Right atrium auricular region (tissue), 2 donors: Measurements from ENCODE around the gene ZFYVE19. TPM values are rescaled to one million over a fixed set of nuclear protein-coding genes. Genes with fewer than 3 reads are reported as not detected.
A peak's percentile ranks its signal among the peaks of the same experiment; 100 is the strongest.

Experiments
- DNase-seq: peaks from one replicate; pipeline ENCODE4 v3.0.0-alpha.2; 2019; ENCODE audit warnings: low spot score
- H3K27ac ChIP-seq, 2 donors: fragments of 200-600 bp; sonication (generic); 1 replicate in 1 of 2; 2 replicates in 1 of 2; pipeline ENCODE4 v1.5.1; 2016 to 2019
- H3K27me3 ChIP-seq, 2 donors: fragments of 200-600 bp; sonication (generic); one replicate each; pipeline versions ENCODE4 v1.5.1 to v1.6.0; 2017 to 2019
- H3K36me3 ChIP-seq: fragments of 200-600 bp; sonication (generic); one replicate; pipeline ENCODE4 v1.5.1; 2016
- H3K4me1 ChIP-seq, 2 donors: fragments of 200-600 bp; sonication (generic); one replicate each; pipeline versions ENCODE4 v1.5.1 to v1.6.0; 2017 to 2019
- H3K4me3 ChIP-seq, 2 donors: fragments of 200-600 bp; sonication (generic); 1 replicate in 1 of 2; 2 replicates in 1 of 2; pipeline ENCODE4 v1.5.1; 2017 to 2019; ENCODE audit warnings: mild to moderate bottlenecking in 1 of 2, moderate library complexity in 1 of 2
- H3K9me3 ChIP-seq, 2 donors: fragments of 200-600 bp; sonication (generic); one replicate each; pipeline ENCODE4 v1.5.1; 2019
- CTCF ChIP-seq, 2 donors: fragments of 200-600 bp; sonication (generic); IDR thresholded peaks; one replicate each; pipeline ENCODE4 v1.5.1; 2019; ENCODE audit warnings: antibody characterized with exemption in 2 of 2
- total RNA-seq, 2 donors: library from RNA; depleted of rRNA; stranded (reverse); fragments of >200 nt; gene quantifications; one replicate each; pipeline ENCODE4 v1.1.0, GENCODE V29; 2016

The ZFYVE19 gene
- total RNA-seq, 2 donors from 2014 or later, result 10.1 to 14.8 TPM

DNA sequence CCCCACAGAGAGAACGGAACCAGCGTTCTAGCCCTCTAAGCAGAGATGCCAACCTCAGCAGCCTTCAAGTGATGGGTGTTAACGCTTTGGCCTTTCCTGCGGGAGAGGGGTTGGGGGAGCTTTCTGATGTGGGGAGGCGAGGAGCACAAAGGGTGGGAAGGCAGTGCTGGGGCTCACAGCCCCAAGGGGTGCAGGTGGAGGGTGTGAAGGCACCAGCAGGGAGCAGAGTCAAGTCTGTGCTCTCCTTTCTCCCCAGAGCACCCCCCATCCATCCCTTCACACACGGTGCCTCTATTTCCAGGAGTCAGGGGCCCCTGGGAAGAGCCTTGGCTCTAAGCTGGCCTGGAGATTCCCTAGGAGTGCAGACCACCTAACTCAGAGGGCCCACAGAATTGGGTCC is 33.0 kb upstream of the ZFYVE19 start:
- Histone ChIP-seq H3K9me3 (no peaks in the 10 kb centered on the region), H3K4me1 (peaks cover 0 to 17% of the 10 kb centered on the region in 2 donors), H3K36me3 (peaks cover 61% of the 10 kb centered on the region), H3K27me3 (no peaks in the 10 kb centered on the region), H3K27ac (no peak overlapping the region), H3K4me3 (no peak overlapping the region)
- TF ChIP-seq CTCF (IDR thresholded peaks at IDR 0.05), result no peak
- DNase-seq, result no peak

GRCh38 chr15:40775007-40775406 is 31.9 kb upstream of the ZFYVE19 start:
- no peak overlapping the region for H3K27ac ChIP-seq
- peaks cover 72% of the 10 kb centered on the region for H3K36me3 ChIP-seq
- no peaks in the 10 kb centered on the region for H3K9me3 ChIP-seq
- no peak for DNase-seq
- no peak overlapping the region for H3K4me3 ChIP-seq
- TF ChIP-seq CTCF (IDR thresholded peaks at IDR 0.05), result no peak
- no peaks in the 10 kb centered on the region for H3K27me3 ChIP-seq
- H3K4me1 ChIP-seq, result peaks cover 0 to 6% of the 10 kb centered on the region in 2 donors

GRCh38 chr15:40775740-40776536 is 31.0 kb upstream of the ZFYVE19 start:
- H3K27me3 ChIP-seq, result no peaks in the 10 kb centered on the region
- no peak overlapping the region for H3K4me3 ChIP-seq
- TF ChIP-seq CTCF (IDR thresholded peaks at IDR 0.05), result no peak
- no peaks in the 10 kb centered on the region for H3K9me3 ChIP-seq
- H3K36me3 ChIP-seq, result peaks cover 74% of the 10 kb centered on the region
- H3K27ac ChIP-seq, result no peak overlapping the region
- no peaks in the 10 kb centered on the region for H3K4me1 ChIP-seq
- no peak for DNase-seq

GRCh38 chr15:40776537-40777141 is 30.2 kb upstream of the ZFYVE19 start:
- H3K36me3 ChIP-seq, result peaks cover 72% of the 10 kb centered on the region
- TF ChIP-seq CTCF (IDR thresholded peaks at IDR 0.05), result no peak
- no peak overlapping the region for H3K4me3 ChIP-seq
- H3K4me1 ChIP-seq, result no peaks in the 10 kb centered on the region
- H3K27me3 ChIP-seq, result no peaks in the 10 kb centered on the region
- H3K9me3 ChIP-seq, result no peaks in the 10 kb centered on the region
- H3K27ac ChIP-seq, result no peak overlapping the region
- no peak for DNase-seq

- DNase-seq, result no peak
- peaks cover 0 to 11% of the 10 kb centered on the region in 2 donors for H3K4me1 ChIP-seq
Measured at GRCh38 chr15:40782609-40783227, 24.2 kb upstream of the ZFYVE19 start.

More at GRCh38 chr15:40782609-40783227, 24.2 kb upstream of the ZFYVE19 start:
- Histone ChIP-seq H3K9me3 (no peaks in the 10 kb centered on the region), H3K4me3 (no peak overlapping the region), H3K27ac (no peak overlapping the region), H3K36me3 (peaks cover 25% of the 10 kb centered on the region), H3K27me3 (no peaks in the 10 kb centered on the region)
- peak in 1 of 2 donors; percentile 45 for TF ChIP-seq CTCF (IDR thresholded peaks at IDR 0.05)
